ENCODE data around the gene WFIKKN1. TPM values are rescaled to one million over a fixed set of nuclear protein-coding genes. Genes with fewer than 3 reads are reported as not detected.

WFIKKN1 gene
- total and polyA plus RNA-seq, 12 donors: 0.18 to 3.9 (median 0.45) TPM; not detected in 2

- TF ChIP-seq CTCF (IDR thresholded peaks at IDR 0.05) (no peak), POLR2A (IDR thresholded peaks at IDR 0.05) (peak in 1 of 2 donors; percentile 83)
- intact Hi-C loops (cut with DNase I): no loop called here
- DNase-seq: peak in 6 of 7 donors; percentile 84 to 92 (median 88)
- H3K4me3 ChIP-seq: no peak overlapping the region
- H3K27me3 ChIP-seq: no peaks in the 10 kb centered on the region
- H3K9me3 ChIP-seq (replicated peaks in 1 of 3): no peaks in the 10 kb centered on the region
- no peaks in the 10 kb centered on the region for H3K36me3 ChIP-seq (replicated peaks in 1 of 2)
- 44 to 66% (median 46%) methylated on average over 10 to 15 of the region's 15 CpGs; no CpG with 5 or more reads in 1 of the 4 donors for WGBS, 4 donors
- H3K4me1 ChIP-seq (replicated peaks in 1 of 2): peaks cover 36 to 38% of the 10 kb centered on the region in 2 donors
- peak overlapping the region; percentile 87 to 98 (median 98) for H3K27ac ChIP-seq
Measured at GRCh38 chr16:638034-638543, 7.3 kb downstream of the WFIKKN1 start.

GRCh38 chr16:638836-639235 lies 8.1 kb downstream of the WFIKKN1 start:
- Histone ChIP-seq H3K27ac (peak overlapping the region; percentile 42 to 98 (median 89)), H3K4me3 (no peak overlapping the region), H3K9me3 (replicated peaks in 1 of 3) (no peaks in the 10 kb centered on the region), H3K4me1 (replicated peaks in 1 of 2) (peaks cover 44 to 45% of the 10 kb centered on the region in 2 donors), H3K36me3 (replicated peaks in 1 of 2) (no peaks in the 10 kb centered on the region), H3K27me3 (no peaks in the 10 kb centered on the region)
- no peak for TF ChIP-seq CTCF (IDR thresholded peaks at IDR 0.05)
- no peak for TF ChIP-seq POLR2A (IDR thresholded peaks at IDR 0.05)
- intact Hi-C loops (cut with DNase I): no loop called here
- WGBS, 4 donors: 44 to 58% (median 49%) methylated on average over 3 to 9 of the region's 9 CpGs
- peak in 3 of 7 donors; percentile 9 to 36 (median 26) for DNase-seq

- WGBS, 4 donors: 17 to 76% (median 62%) methylated on average over 1 to 5 of the region's 5 CpGs
Measured at GRCh38 chr16:640614-641013, 9.8 kb downstream of the WFIKKN1 start.

More at GRCh38 chr16:640614-641013, 9.8 kb downstream of the WFIKKN1 start:
- H3K27me3 ChIP-seq: no peaks in the 10 kb centered on the region
- peak in 1 of 7 donors; percentile 21 for DNase-seq
- intact Hi-C loops (cut with DNase I): no loop called here
- H3K36me3 ChIP-seq (replicated peaks in 1 of 2): no peaks in the 10 kb centered on the region
- H3K9me3 ChIP-seq (replicated peaks in 1 of 3): no peaks in the 10 kb centered on the region
- peak overlapping the region in 1 of 4 donors; percentile 97 for H3K4me3 ChIP-seq
- H3K4me1 ChIP-seq (replicated peaks in 1 of 2): peaks cover 52 to 56% of the 10 kb centered on the region in 2 donors
- peak overlapping the region; percentile 85 to 100 (median 91) for H3K27ac ChIP-seq
- TF ChIP-seq CTCF (IDR thresholded peaks at IDR 0.05) (no peak), POLR2A (IDR thresholded peaks at IDR 0.05) (no peak)
